ENCODE measurements around the gene ATOH1. TPM values are rescaled to one million over a fixed set of nuclear protein-coding genes. Genes with fewer than 3 reads are reported as not detected.

ATOH1 gene
- polyA plus RNA-seq (2013) = not detected in 2 replicates

GRCh38 chr4:93828332-93828994 is at the start of gene ATOH1:
TSS of gene ATOH1 (plus strand) at chr4:93828753. CDS start at chr4:93828927, 174 bp downstream.
- Histone ChIP-seq H2BK5ac (ENCODE audit: low read depth, low read length, poor library complexity) (no peak within 1 kb of the TSS), H3K4me2 (ENCODE audit: low read length) (peak within 1 kb of the TSS; percentile 52), H2AK5ac (ENCODE audit: low read length) (no peak within 1 kb of the TSS), H2AFZ (ENCODE audit: insufficient read depth, low read length, poor library complexity) (no peak within 1 kb of the TSS), H3K9me3 (ENCODE audit: insufficient read depth, low read depth, low read length) (peaks cover 4% of the 10 kb centered on the region), H3K79me1 (ENCODE audit: low read length) (no peaks in the 10 kb centered on the region), H3K18ac (ENCODE audit: low read length) (no peak within 1 kb of the TSS), H2BK120ac (ENCODE audit: insufficient read depth, low read length, poor library complexity) (no peak within 1 kb of the TSS), H3K4me3 (ENCODE audit: low read depth, low read length) (no peak within 1 kb of the TSS), H3K27me3 (ENCODE audit: insufficient read depth, low read length) (peaks cover 56% of the 10 kb centered on the region), H3K27ac (ENCODE audit: low read depth, low read length) (no peak within 1 kb of the TSS), H2BK12ac (ENCODE audit: low read length) (no peak within 1 kb of the TSS), H3K4ac (ENCODE audit: low read depth, low read length) (no peak within 1 kb of the TSS), H3K36me3 (ENCODE audit: control insufficient read depth in 1 of 2, insufficient read depth in 2 of 2, low read length in 2 of 2) (peaks cover 0 to 1% of the 10 kb centered on the region in 2 experiments), H3K4me1 (ENCODE audit: control insufficient read depth in 1 of 2, insufficient read depth in 2 of 2, low read length in 2 of 2) (peaks cover 5 to 10% of the 10 kb centered on the region in 2 experiments), H3K23ac (ENCODE audit: low read length) (peak within 1 kb of the TSS; percentile 41), H4K8ac (ENCODE audit: low read depth, low read length) (no peak within 1 kb of the TSS), H3K14ac (ENCODE audit: low read length) (no peak within 1 kb of the TSS), H3K79me2 (ENCODE audit: control insufficient read depth, insufficient read depth, low read length, poor library complexity) (no peaks in the 10 kb centered on the region), H4K91ac (ENCODE audit: low read depth, low read length) (no peak within 1 kb of the TSS), H4K12ac (ENCODE audit: low read depth, low read length) (no peak within 1 kb of the TSS), H3K9ac (ENCODE audit: low read length) (no peak within 1 kb of the TSS)
- no peak for DNase-seq
- WGBS (ENCODE audit: extremely low coverage, insufficient coverage, insufficient read length) = no CpG with 5 or more reads among the region's 46 CpGs

- Histone ChIP-seq H3K9me3 (ENCODE audit: insufficient read depth, low read depth, low read length) (no peaks in the 10 kb centered on the region), H3K27me3 (ENCODE audit: insufficient read depth, low read length) (no peaks in the 10 kb centered on the region), H3K79me1 (ENCODE audit: low read length) (no peaks in the 10 kb centered on the region), H3K4me1 (ENCODE audit: control insufficient read depth in 1 of 2, insufficient read depth in 2 of 2, low read length in 2 of 2) (peaks cover 0 to 2% of the 10 kb centered on the region in 2 experiments), H2BK120ac (ENCODE audit: insufficient read depth, low read length, poor library complexity) (no peak overlapping the region), H3K14ac (ENCODE audit: low read length) (no peak overlapping the region), H4K8ac (ENCODE audit: low read depth, low read length) (no peak overlapping the region), H2AK5ac (ENCODE audit: low read length) (no peak overlapping the region), H3K4ac (ENCODE audit: low read depth, low read length) (no peak overlapping the region), H2BK12ac (ENCODE audit: low read length) (no peak overlapping the region), H3K79me2 (ENCODE audit: control insufficient read depth, insufficient read depth, low read length, poor library complexity) (no peaks in the 10 kb centered on the region), H2BK5ac (ENCODE audit: low read depth, low read length, poor library complexity) (no peak overlapping the region), H2AFZ (ENCODE audit: insufficient read depth, low read length, poor library complexity) (no peak overlapping the region), H4K12ac (ENCODE audit: low read depth, low read length) (no peak overlapping the region), H3K23ac (ENCODE audit: low read length) (no peak overlapping the region), H3K4me2 (ENCODE audit: low read length) (no peak overlapping the region), H3K9ac (ENCODE audit: low read length) (no peak overlapping the region), H3K18ac (ENCODE audit: low read length) (no peak overlapping the region), H3K4me3 (ENCODE audit: low read depth, low read length) (no peak overlapping the region), H4K91ac (ENCODE audit: low read depth, low read length) (no peak overlapping the region), H3K27ac (ENCODE audit: low read depth, low read length) (no peak overlapping the region), H3K36me3 (ENCODE audit: control insufficient read depth in 1 of 2, insufficient read depth in 2 of 2, low read length in 2 of 2) (no peaks in the 10 kb centered on the region)
- no CpG with 5 or more reads among the region's 2 CpGs for WGBS (ENCODE audit: extremely low coverage, insufficient coverage, insufficient read length)
- DNase-seq = no peak
Observed at GRCh38 chr4:93779228-93779627, 49.3 kb upstream of the ATOH1 start.

- no peak for DNase-seq
- no CpG with 5 or more reads among the region's 5 CpGs for WGBS (ENCODE audit: extremely low coverage, insufficient coverage, insufficient read length)
- Histone ChIP-seq H3K9ac (ENCODE audit: low read length) (no peak overlapping the region), H3K14ac (ENCODE audit: low read length) (no peak overlapping the region), H3K27ac (ENCODE audit: low read depth, low read length) (no peak overlapping the region), H3K79me2 (ENCODE audit: control insufficient read depth, insufficient read depth, low read length, poor library complexity) (no peaks in the 10 kb centered on the region), H2AFZ (ENCODE audit: insufficient read depth, low read length, poor library complexity) (no peak overlapping the region), H4K8ac (ENCODE audit: low read depth, low read length) (no peak overlapping the region), H3K23ac (ENCODE audit: low read length) (no peak overlapping the region), H3K4me3 (ENCODE audit: low read depth, low read length) (no peak overlapping the region), H3K4me2 (ENCODE audit: low read length) (no peak overlapping the region), H2BK12ac (ENCODE audit: low read length) (no peak overlapping the region), H2BK5ac (ENCODE audit: low read depth, low read length, poor library complexity) (no peak overlapping the region), H2AK5ac (ENCODE audit: low read length) (no peak overlapping the region), H3K27me3 (ENCODE audit: insufficient read depth, low read length) (no peaks in the 10 kb centered on the region), H3K4me1 (ENCODE audit: control insufficient read depth in 1 of 2, insufficient read depth in 2 of 2, low read length in 2 of 2) (peaks cover 0 to 2% of the 10 kb centered on the region in 2 experiments), H4K12ac (ENCODE audit: low read depth, low read length) (no peak overlapping the region), H3K4ac (ENCODE audit: low read depth, low read length) (no peak overlapping the region), H4K91ac (ENCODE audit: low read depth, low read length) (no peak overlapping the region), H2BK120ac (ENCODE audit: insufficient read depth, low read length, poor library complexity) (no peak overlapping the region), H3K18ac (ENCODE audit: low read length) (no peak overlapping the region), H3K79me1 (ENCODE audit: low read length) (no peaks in the 10 kb centered on the region), H3K9me3 (ENCODE audit: insufficient read depth, low read depth, low read length) (no peaks in the 10 kb centered on the region), H3K36me3 (ENCODE audit: control insufficient read depth in 1 of 2, insufficient read depth in 2 of 2, low read length in 2 of 2) (no peaks in the 10 kb centered on the region)
Observed at GRCh38 chr4:93780080-93780479, 48.5 kb upstream of the ATOH1 start.

- Histone ChIP-seq H3K4ac (ENCODE audit: low read depth, low read length) (no peak overlapping the region), H4K91ac (ENCODE audit: low read depth, low read length) (no peak overlapping the region), H3K4me1 (ENCODE audit: control insufficient read depth in 1 of 2, insufficient read depth in 2 of 2, low read length in 2 of 2) (peaks cover 0 to 2% of the 10 kb centered on the region in 2 experiments), H3K27ac (ENCODE audit: low read depth, low read length) (no peak overlapping the region), H3K4me3 (ENCODE audit: low read depth, low read length) (no peak overlapping the region), H2AK5ac (ENCODE audit: low read length) (no peak overlapping the region), H3K27me3 (ENCODE audit: insufficient read depth, low read length) (no peaks in the 10 kb centered on the region), H3K18ac (ENCODE audit: low read length) (no peak overlapping the region), H2BK5ac (ENCODE audit: low read depth, low read length, poor library complexity) (no peak overlapping the region), H3K4me2 (ENCODE audit: low read length) (no peak overlapping the region), H3K14ac (ENCODE audit: low read length) (no peak overlapping the region), H4K12ac (ENCODE audit: low read depth, low read length) (no peak overlapping the region), H3K79me2 (ENCODE audit: control insufficient read depth, insufficient read depth, low read length, poor library complexity) (no peaks in the 10 kb centered on the region), H3K9me3 (ENCODE audit: insufficient read depth, low read depth, low read length) (no peaks in the 10 kb centered on the region), H2AFZ (ENCODE audit: insufficient read depth, low read length, poor library complexity) (no peak overlapping the region), H2BK12ac (ENCODE audit: low read length) (no peak overlapping the region), H3K9ac (ENCODE audit: low read length) (no peak overlapping the region), H4K8ac (ENCODE audit: low read depth, low read length) (no peak overlapping the region), H3K79me1 (ENCODE audit: low read length) (no peaks in the 10 kb centered on the region), H2BK120ac (ENCODE audit: insufficient read depth, low read length, poor library complexity) (no peak overlapping the region), H3K23ac (ENCODE audit: low read length) (no peak overlapping the region), H3K36me3 (ENCODE audit: control insufficient read depth in 1 of 2, insufficient read depth in 2 of 2, low read length in 2 of 2) (no peaks in the 10 kb centered on the region)
- no CpG with 5 or more reads among the region's 9 CpGs for WGBS (ENCODE audit: extremely low coverage, insufficient coverage, insufficient read length)
- DNase-seq = no peak
Observed at GRCh38 chr4:93781198-93781597, 47.4 kb upstream of the ATOH1 start.
